Left renal pelvis (tissue), 4 donors: Measurements from ENCODE around the gene POGZ. TPM values are rescaled to one million over a fixed set of nuclear protein-coding genes. Genes with fewer than 3 reads are reported as not detected.
A peak's percentile ranks its signal among the peaks of the same experiment; 100 is the strongest.
"Not testable (repeated sequence)": the region's sequence is repeated elsewhere in the genome, so short reads cannot be mapped to it uniquely, and the experiment has no call there.

ENCODE experiments used
- DNase-seq, 4 donors: peaks; one replicate each; pipeline ENCODE4 v3.0.0-alpha.2; 2013; ENCODE audit warnings: low read depth in 4 of 4, low spot score in 3 of 4
- polyA plus RNA-seq, 4 donors: library from polyadenylated mRNA; unstranded; fragments of 120-200 nt; gene quantifications; one replicate each; pipeline ENCODE4 v1.2.1, GENCODE V29; 2013; ENCODE audit not compliant: insufficient read length in 4 of 4

Gene POGZ
- polyA plus RNA-seq, 4 donors = 104 to 156 (median 113) TPM

DNA sequence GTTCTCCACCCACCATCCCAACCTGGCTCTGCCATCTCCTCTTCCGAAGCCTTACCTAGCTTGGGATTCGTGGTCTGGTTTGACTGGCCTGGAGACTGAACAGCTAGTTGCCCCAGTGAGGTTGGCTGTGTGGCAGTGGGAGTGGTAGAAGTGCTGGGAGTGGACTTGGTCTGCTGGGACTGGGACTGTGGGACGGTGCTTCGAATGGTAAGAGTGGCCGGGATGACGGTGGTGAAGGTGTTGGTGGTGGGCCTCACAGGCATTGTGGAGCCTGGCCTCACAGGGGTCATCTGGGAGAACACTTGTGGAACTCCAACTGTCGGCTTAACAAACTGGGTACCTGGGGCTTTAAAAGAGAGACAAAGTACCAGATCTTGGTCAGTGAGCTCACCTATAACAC lies 31.2 kb downstream of the POGZ start:
- no peak for DNase-seq

DNA sequence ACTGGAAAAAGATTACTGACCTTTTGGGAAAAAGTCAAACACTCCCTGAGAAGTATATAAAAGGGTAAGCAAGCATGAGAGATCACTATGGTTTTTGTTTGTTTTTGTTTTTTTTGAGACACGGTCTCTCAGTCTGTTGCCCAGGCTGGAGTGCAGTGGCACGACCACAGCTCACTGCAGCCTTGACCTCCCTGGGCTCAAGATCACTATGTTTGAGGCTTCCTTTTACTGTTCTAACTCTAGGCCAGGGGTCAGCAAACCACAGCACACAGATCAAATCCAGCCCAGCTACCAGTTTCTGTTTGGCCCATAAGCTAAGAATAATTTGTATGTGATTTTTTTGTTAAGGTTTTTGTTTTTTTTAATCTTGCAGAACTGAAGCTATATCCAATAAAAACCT lies 34.2 kb downstream of the POGZ start:
- DNase-seq = no peak

DNA sequence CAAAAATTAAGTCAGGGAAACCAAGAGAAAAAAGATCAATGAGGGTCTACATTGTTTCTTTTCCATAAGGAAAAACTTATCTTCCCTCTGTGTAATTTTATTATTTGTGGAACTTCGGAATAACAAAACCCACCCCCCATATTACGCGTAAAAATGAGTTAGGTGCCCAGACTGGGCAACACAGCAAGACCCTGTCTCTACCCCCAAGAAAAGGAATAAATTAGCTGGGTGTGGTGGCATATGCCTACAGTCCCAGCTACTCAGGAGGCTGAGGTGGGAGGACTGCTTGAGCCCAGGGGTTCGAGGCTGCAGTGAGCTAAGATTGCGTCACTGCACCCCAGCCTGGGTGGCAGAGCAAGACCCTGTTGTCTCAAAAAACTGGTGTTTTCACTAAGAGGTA lies 39.5 kb downstream of the POGZ start:
- no peak for DNase-seq

DNA sequence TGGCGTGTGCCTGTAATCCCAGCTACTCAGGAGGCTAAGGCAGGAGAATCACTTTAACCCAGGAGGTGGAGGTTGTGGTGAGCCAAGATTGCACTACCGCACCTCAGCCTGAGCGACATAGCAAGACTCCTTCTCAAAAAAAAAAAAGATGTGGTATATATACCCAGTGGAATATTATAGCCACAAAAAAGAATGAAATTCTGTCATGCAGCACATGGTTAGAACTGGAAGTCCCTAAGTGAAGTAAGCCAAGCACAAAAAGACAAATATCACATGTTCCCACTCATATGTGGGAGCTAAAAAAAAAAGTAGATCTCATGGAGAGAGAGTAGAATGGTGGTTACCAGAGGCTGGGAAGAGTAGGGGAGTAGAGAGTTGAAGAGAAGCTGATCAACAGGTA lies 41.2 kb downstream of the POGZ start:
- DNase-seq = no peak

DNA sequence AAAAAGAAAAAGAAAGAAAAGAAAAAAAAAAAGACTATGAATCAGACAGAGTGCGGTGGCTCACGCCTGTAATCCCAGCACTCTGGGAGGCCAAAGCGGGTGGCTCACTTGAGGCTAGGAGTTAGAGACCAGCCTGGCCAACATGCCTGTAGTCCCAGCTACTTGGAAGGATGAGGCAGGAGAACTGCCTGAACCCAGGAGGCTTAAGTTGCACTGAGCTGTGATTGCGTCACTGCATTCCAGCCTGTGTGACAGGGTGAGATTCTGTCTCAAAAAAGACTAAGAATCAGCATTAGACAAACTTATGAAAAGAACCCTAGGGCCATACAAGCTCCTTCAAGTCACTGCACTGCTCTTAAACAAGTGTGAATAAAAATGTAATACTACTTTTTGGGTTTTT lies 43.1 kb downstream of the POGZ start:
- DNase-seq = no peak

DNA sequence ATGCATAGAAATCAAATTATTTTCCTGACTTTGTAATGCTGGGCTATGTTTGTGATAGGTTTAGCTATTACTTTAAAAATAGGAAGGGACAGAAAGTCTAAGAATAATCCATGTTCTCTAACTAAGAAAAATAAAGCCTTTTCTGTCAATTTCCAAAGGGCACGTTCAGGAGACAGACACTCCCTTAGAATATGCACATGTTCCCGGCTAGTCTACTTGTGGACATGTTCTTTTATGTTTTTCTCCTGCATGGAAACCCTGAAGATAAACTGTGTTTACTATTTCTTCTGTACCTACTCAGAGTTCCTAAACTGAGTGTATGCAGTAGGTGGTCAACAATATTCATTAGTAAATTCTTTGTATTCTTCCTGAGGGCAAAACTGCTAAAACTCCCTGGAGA lies 47.4 kb downstream of the POGZ start:
- DNase-seq = no peak

DNA sequence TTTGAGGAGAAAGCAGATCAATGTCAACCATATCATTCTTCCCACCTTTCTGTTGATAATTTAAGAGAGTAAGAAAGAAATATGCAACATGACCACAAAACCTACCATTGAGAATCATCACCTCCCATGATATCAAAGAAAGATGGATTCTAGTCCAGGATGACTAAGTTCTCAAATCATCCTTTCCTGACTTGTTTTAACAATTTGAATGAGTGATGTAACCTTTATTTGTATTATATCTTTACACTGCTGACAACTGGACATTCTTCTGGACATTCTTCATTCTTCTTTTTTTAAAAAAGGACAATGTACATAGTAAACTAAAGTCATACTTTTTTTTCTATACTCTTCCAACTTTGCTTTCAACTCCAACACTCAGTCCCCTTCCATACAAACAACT lies 50.4 kb downstream of the POGZ start:
- no peak for DNase-seq

DNA sequence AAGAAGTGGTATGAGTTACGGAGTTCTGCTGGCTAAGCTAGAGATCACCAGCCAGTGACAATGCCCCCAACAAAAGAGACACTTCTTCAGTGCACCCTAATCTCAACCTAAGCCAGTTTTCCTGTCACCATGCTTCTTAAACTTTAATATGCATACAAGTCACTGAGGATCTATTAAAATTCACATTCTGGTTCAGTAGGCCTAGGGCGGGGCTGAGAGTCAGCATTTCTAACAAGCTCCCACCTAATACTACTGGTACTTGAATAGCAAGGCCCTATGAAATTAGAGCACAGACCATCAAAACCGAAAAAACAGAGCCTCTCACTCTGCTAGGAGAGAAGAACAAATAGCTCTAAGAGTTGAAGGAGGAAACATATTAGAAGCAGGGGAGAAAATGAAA lies 52.0 kb downstream of the POGZ start:
- no peak for DNase-seq

DNA sequence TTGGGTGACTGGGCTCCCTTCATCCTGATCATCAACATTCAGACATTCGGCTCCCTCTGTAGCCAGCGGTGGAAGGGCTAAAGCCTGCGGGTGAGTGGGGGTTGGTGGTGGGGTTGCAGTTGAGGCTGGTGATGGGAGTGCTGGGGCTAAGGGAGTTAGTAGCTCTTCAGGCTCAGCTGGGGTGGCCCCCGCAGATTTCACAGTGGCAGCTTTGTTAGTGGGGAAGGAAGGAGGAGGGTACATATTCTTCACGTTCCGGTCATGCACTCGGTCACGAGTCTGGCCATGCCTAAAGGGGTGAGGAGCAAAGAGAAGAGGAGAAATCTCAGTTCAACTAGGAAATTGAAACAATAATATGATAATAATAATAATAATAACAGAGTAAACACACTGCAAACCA lies 53.1 kb downstream of the POGZ start:
- no peak for DNase-seq

DNA sequence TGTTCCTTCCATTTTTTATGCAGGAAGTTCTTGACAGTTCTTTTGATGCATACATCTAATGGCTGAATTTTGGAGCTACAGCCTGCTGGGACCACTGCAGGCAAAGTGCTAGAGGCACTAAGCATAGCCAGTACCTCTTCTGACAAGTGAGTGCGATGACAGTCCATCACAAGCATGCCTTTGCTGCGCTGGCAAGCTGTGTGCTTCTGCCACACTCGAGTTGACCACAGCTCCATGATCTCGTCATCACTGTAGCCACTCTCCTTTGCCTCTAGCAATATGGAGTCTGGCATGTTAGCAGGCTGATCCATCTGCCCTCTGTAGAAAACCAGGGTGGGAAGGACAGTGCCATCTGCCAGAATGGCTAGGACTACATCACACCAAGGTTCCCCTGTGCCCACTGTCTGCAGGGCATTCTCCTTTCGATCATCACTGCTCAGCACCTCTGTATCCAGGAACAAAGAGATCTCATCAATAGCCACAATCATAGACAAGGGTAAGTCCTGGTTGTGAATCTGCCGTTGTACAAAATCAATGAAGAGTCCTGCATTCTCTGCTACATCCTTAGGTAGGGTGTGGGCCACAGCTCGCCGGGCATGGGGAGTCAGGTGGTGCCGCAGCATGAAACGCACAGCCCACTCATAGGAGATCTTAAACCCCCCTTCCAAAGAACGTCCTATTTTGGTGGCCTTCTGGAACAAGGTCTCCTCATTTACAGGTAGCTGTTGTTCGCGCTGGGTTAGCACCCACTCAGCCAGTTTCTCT lies 53.9 kb downstream of the POGZ start:
- no peak for DNase-seq

DNA sequence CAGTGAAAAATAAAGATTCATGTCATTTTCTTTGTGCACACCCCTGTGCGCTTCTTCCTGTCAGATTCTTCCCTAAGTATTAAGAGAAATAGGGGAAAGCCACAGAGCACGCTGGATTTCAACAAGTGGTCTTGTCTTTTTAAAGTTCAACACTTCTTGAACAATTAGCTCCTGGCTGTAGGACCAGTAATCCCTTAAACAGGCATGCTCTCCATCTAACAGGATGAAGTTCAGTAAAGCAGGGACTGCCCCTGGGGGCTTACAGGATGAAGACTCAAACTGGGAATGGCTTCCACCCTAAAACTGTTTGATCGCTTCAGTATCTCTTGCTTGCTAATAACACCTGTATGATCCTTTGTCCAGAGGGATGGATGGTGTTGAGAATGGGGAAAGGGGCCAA lies 55.7 kb downstream of the POGZ start:
- DNase-seq = no peak

DNA sequence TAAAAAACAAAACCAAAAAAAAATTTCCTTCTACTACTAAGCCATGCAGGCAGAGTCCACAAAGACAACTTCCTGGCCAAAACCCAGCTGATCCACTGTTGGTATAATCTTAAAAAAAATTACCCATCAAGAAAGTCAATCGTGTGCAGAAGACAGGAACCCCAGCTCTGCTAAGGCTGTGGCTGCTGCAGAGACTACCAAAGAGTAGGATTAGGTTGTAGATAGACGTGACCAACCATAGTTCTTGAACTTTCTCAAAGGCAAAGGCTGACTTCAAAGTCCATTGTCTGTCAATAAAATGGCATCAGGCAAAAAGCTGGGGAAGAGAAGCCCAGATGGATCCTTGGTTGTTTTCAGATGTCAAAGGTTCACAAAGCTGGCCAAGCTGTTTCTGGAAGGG lies 56.5 kb downstream of the POGZ start:
- DNase-seq = no peak

DNA sequence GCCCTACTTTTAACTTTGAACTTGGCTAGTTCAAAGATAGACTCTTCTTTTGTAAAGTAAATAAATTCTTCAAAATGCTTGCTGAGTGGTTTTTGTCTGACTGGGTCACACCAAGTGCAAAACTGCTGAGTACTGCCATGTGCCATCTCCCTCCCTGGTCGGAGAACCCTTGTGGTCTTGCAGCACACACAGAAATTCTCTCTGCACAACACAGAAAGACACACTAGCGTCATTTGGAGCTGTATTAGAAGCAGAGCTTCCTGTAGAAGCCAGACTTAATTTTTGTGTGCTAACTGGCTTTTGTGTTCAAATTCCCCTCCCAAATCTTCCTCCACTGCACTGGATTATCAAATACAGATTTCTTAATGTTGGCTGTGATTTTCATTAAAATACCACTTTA lies 57.4 kb downstream of the POGZ start:
- DNase-seq = no peak

DNA sequence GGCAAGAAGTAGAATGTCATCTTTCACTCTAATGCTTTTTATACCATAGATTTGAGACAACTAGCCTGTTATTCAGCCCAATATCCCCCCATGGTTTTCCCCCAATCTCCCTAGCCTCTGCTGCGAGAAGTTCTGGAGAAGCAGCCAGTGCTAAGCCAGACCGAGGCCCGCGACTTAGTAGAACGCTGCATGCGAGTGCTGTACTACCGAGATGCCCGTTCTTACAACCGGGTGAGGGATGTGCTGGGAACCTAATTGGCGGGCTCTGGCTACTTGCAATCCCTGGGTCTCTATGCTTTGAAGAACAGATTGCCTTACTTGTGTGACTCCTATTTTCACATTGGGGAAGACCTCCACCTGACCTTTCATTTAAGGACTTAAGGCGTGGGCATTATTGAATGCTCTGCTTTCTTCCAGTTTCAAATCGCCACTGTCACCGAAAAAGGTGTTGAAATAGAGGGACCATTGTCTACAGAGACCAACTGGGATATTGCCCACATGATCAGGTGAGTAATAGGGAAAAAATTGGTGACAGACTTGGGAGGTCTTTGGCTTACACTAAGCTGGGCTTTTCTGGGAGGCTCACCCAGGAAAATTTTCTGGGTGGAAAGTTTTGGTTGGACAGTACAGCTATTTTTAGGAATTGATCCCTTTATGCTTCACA lies 58.0 kb downstream of the POGZ start:
- no peak for DNase-seq

DNA sequence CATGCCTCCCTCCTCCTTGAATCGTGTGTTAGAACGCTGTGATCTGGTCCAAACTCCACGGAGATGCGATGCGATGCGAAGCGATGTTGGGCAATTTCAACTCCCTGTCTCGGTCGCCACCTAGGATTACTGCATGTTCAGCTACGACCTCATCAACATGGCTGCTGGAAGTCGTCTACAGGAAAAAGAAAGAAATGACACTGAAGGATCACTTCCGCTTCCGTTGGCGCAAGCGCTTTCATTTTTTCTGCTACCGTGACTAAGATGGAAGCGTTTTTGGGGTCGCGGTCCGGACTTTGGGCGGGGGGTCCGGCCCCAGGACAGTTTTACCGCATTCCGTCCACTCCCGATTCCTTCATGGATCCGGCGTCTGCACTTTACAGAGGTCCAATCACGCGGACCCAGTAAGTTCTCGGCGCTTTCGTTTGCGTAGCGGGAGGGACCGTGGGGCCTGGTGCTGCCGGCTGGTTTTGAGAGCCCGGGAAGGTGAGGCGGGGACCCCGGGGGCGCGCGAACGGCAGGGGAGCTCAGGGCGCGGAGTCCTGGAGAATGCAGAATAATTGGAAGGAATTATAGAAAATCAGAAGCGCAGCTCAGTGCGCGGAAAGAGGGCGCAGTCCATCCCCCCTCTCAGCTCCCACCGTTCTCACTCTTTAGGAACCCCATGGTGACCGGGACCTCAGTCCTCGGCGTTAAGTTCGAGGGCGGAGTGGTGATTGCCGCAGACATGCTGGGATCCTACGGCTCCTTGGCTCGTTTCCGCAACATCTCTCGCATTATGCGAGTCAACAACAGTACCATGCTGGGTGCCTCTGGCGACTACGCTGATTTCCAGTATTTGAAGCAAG lies 59.7 kb downstream of the POGZ start, which contains the start of gene PSMB4:
Gene PSMB4, plus strand, starts transcription at position 250 of the 848 bp plus-strand sequence. Its CDS starts 15 bp downstream, at position 265.
- peak; percentile 87 to 93 (median 88) for DNase-seq

DNA sequence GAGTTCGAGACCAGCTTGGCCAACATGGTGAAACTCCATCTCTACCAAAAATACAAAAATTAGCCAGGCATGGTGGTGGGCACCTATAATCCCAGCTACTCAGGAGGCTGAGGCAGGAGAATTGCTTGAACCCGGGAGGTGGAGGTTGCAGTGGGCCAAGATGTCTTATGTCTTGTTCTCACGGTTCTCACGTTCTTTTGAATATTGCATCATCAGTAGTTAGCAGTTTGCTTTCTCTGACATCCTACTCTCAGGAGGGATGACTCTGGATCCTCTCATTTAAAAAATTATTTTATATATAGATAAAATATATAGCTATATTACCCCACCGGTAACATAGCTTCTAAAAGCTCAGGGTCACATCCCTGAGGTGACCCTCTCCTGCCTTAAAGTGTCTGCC lies 63.0 kb downstream of the POGZ start:
- not testable (repeated sequence) for DNase-seq

DNA sequence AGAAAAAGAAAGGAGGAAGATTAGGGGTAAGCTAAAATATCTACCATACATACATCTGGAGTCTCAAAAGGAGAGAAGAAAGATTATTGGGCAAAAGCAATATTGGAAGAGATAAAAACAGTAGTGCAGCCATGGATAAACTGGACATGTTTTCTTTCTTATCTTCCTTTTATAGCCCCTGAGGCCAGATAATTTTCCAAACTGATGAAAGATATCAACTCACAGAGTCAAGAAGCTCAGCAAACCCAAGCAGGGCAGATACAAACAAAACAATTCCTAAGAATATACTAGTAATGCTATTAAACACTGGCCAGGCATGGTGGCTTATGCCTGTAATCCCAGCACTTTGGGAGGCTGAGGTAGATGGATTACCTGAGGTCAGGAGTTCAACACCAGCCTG lies 65.7 kb downstream of the POGZ start:
- no peak for DNase-seq

DNA sequence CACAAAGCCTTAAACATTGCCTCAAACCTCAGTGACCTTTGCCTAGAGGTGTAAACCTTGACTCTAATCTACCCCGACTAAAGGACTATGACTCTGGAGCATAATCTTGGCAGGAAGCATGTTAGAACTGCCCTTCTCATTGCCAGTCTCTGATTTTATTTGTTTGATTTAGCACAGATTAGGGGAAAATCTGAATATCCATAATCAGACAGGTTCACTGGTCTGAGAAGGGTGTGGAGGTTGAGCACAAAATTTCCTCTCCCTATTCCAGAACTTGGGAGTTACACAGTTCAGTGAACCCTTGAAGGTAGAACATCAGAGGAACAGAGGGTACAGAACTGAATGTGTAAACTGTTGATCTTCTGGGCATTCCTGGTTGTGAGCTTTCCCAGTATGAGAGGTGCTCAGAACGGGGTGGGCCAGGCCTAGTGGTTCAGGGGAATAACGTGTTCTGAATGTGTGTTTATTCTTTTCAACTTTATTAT lies 68.2 kb downstream of the POGZ start:
- no peak for DNase-seq

DNA sequence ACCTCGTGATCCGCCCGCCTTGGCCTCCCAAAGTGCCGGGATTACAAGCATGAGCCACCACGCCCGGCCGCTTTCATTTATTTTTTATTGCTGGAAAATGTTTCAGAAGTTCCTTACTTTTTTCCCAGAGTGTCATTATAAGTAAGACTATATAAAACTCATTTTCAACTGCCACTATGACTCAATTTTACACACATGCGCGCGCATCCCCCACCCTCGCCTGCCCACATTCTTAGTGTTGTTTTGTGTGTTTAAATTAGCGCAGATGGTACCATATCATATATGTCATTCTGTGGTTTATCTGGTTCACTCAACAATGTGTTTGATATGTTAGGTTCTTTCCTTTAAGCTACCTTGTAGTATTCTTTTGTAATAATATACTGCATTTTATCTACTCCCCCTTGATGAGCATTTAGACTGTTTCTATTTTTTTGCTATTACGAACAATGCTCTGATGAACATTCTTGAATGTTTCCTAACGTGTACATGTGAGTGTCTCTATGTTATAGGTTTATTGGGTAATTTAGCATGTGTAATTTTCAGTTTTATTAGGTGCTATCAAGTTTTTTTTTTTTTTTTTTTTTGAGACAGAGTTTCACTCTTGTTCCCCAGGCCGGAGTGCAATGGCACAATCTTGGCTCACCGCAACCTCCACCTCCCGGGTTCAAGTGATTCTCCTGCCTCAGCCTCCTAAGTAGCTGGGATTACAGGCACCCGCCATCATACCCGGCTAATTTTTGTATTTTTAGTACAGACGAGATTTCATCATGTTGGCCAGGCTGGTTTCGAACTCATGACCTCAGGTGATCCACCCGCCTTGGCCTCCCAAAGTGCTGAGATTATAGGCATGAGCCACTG lies 68.8 kb downstream of the POGZ start:
- DNase-seq = not testable (repeated sequence)

DNA sequence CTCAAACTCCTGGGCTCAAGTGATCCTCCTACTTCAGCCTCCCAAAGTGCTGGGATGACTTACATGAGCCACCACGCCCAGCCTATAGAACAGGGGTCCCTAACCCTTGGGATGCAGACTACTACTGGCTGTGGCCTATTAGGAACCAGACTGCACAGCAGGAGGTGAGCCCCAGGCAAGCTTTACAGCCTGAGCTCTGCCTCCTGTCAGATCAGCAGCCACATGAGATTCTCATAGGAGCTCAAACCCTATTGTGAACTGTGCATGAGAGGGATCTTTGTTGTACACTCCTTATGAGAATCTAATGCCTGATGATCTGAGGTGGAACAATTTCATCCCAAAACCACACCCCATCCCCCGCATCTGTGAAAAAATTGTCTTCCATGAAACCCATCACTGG lies 73.3 kb downstream of the POGZ start:
- no peak for DNase-seq
